Astrocyte (in vitro differentiated cells and primary cell): ENCODE measurements around the gene SLC5A2. TPM values are rescaled to one million over a fixed set of nuclear protein-coding genes. Genes with fewer than 3 reads are reported as not detected.

Experiments used
- DNase-seq: peaks from one replicate; pipeline ENCODE4 v3.0.0-alpha.2; 2010; ENCODE audit warnings: low read depth
- FAIRE-seq: peaks from 2 replicates; lab custom pipeline; 2011; peaks lifted over from hg19 to GRCh38; lab: Jason Lieb, UNC
- H2AFZ ChIP-seq: 2 replicates; pipeline ENCODE4 v1.6.0; 2012; ENCODE audit warnings: low read depth, low read length, inconsistent platforms
- H3K27ac ChIP-seq: 2 replicates; pipeline ENCODE4 v1.5.1; 2011; ENCODE audit warnings: low read depth, low read length, inconsistent platforms
- H3K27me3 ChIP-seq: 2 replicates; pipeline ENCODE4 v1.6.0; 2011; ENCODE audit warnings: low read length, inconsistent platforms; ENCODE audit not compliant: insufficient read depth
- H3K36me3 ChIP-seq: 2 replicates; pipeline ENCODE4 v1.5.1; 2011; ENCODE audit warnings: low read length, inconsistent platforms; ENCODE audit not compliant: insufficient read depth
- H3K4me1 ChIP-seq: 2 replicates; pipeline ENCODE4 v1.5.1; 2011; ENCODE audit warnings: low read length, inconsistent platforms; ENCODE audit not compliant: insufficient read depth
- H3K4me2 ChIP-seq: 2 replicates; pipeline ENCODE4 v1.6.0; 2012; ENCODE audit warnings: low read length, inconsistent platforms
- H3K4me3 ChIP-seq: 2 replicates; pipeline ENCODE4 v1.5.1; 2011; ENCODE audit warnings: low read depth, mild to moderate bottlenecking, low read length, inconsistent platforms; ENCODE audit not compliant: insufficient read depth
- H3K79me2 ChIP-seq: 2 replicates; pipeline ENCODE4 v1.6.0; 2012; ENCODE audit warnings: mild to moderate bottlenecking, low read length, inconsistent platforms; ENCODE audit not compliant: insufficient read depth
- H3K9ac ChIP-seq: 2 replicates; pipeline ENCODE4 v1.6.0; 2012; ENCODE audit warnings: mild to moderate bottlenecking, low read length, inconsistent platforms
- H3K9me3 ChIP-seq: 2 replicates; pipeline ENCODE4 v1.5.1; 2012; ENCODE audit warnings: low read depth, mild to moderate bottlenecking, low read length, inconsistent platforms; ENCODE audit not compliant: insufficient read depth
- H4K20me1 ChIP-seq: 2 replicates; pipeline ENCODE4 v1.6.0; 2012; ENCODE audit warnings: low read length, inconsistent platforms; ENCODE audit not compliant: insufficient read depth
- H3K27ac Mint-ChIP-seq: one replicate; pipeline ENCODE4 v1.8.0; 2021; ENCODE audit warnings: mild to moderate bottlenecking, mixed read lengths; ENCODE audit not compliant: unreplicated experiment
- H3K27me3 Mint-ChIP-seq: one replicate; pipeline ENCODE4 v1.8.0; 2021; ENCODE audit warnings: low read depth, mixed read lengths; ENCODE audit not compliant: unreplicated experiment
- H3K36me3 Mint-ChIP-seq: one replicate; pipeline ENCODE4 v1.8.0; 2021; ENCODE audit warnings: low read depth, mixed read lengths; ENCODE audit not compliant: unreplicated experiment
- H3K4me1 Mint-ChIP-seq: one replicate; pipeline ENCODE4 v1.8.0; 2021; ENCODE audit warnings: low read depth, mixed read lengths; ENCODE audit not compliant: unreplicated experiment
- H3K4me3 Mint-ChIP-seq: one replicate; pipeline ENCODE4 v1.8.0; 2021; ENCODE audit warnings: mild to moderate bottlenecking, moderate library complexity, mixed read lengths; ENCODE audit not compliant: unreplicated experiment
- H3K9me3 Mint-ChIP-seq: one replicate; pipeline ENCODE4 v1.8.0; 2021; ENCODE audit warnings: mild to moderate bottlenecking, mixed read lengths; ENCODE audit not compliant: unreplicated experiment
- CTCF ChIP-seq: IDR thresholded peaks from 2 replicates; pipeline ENCODE4 v1.5.1; 2011; ENCODE audit warnings: low read depth, mild to moderate bottlenecking, inconsistent platforms, low read length, moderate library complexity; ENCODE audit not compliant: insufficient read depth
- EZH2 ChIP-seq: IDR thresholded peaks from 2 replicates; pipeline ENCODE4 v1.6.1; 2012; ENCODE audit warnings: mild to moderate bottlenecking, low read length, inconsistent platforms; ENCODE audit not compliant: insufficient read depth
- total RNA-seq: library from RNA; stranded (reverse); gene quantifications from 2 replicates; pipeline ENCODE4 v1.2.1, GENCODE V29; 2021

The SLC5A2 gene
- total RNA-seq, 1 donor from 2014 or later = not detected

DNA sequence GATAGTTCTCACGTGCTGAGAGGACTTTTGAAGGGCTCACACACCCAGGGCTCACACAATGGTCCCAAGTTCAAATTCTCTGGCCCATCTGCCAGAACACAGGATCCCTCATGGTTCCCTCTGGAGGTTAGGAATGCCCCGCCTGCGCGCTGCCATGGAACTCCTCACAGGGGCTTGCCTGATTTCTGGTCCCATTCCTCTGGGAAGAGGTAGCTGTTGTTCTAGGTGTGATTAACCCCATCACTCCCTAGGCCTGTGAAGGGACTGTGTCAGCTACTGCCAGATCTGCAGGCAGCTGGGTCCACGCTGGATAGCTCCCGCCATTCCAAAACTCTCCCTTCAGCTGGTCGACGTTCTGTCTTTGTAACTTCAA is 25.9 kb upstream of the SLC5A2 start:
- no peak overlapping the region for H3K9ac ChIP-seq
- Mint-ChIP-seq H3K4me3 (peak overlapping the region; percentile 66), H3K9me3 (no peaks in the 10 kb centered on the region), H3K27ac (peak overlapping the region; percentile 34), H3K4me1 (peaks cover 38% of the 10 kb centered on the region), H3K36me3 (peaks cover 2% of the 10 kb centered on the region), H3K27me3 (no peaks in the 10 kb centered on the region)
- H3K27ac ChIP-seq = no peak overlapping the region
- peaks cover 56% of the 10 kb centered on the region for H3K79me2 ChIP-seq
- no peaks in the 10 kb centered on the region for H3K9me3 ChIP-seq
- H3K4me2 ChIP-seq = peak overlapping the region; percentile 89
- no peaks in the 10 kb centered on the region for H3K27me3 ChIP-seq
- no peak overlapping the region for H3K4me3 ChIP-seq
- H3K4me1 ChIP-seq = peaks cover 55% of the 10 kb centered on the region
- no peak for TF ChIP-seq CTCF
- no peak for TF ChIP-seq EZH2
- peaks cover 45% of the 10 kb centered on the region for H4K20me1 ChIP-seq
- no peak for FAIRE-seq
- DNase-seq = no peak
- H3K36me3 ChIP-seq = no peaks in the 10 kb centered on the region
- H2AFZ ChIP-seq = no peak overlapping the region

GRCh38 chr16:31458073-31458843 is 24.7 kb upstream of the SLC5A2 start:
- Mint-ChIP-seq H3K27ac (peak overlapping the region; percentile 59), H3K36me3 (peaks cover 2% of the 10 kb centered on the region), H3K9me3 (no peaks in the 10 kb centered on the region), H3K4me3 (peak overlapping the region; percentile 89), H3K27me3 (no peaks in the 10 kb centered on the region), H3K4me1 (peaks cover 29% of the 10 kb centered on the region)
- no peak for TF ChIP-seq CTCF
- TF ChIP-seq EZH2 = no peak
- DNase-seq (peak; percentile 49), FAIRE-seq (no peak)
- Histone ChIP-seq H2AFZ (peak overlapping the region; percentile 94), H3K9ac (peak overlapping the region; percentile 97), H3K36me3 (peaks cover 2% of the 10 kb centered on the region), H3K27ac (peak overlapping the region; percentile 99), H3K9me3 (no peaks in the 10 kb centered on the region), H4K20me1 (peaks cover 42% of the 10 kb centered on the region), H3K4me2 (peak overlapping the region; percentile 89), H3K27me3 (no peaks in the 10 kb centered on the region), H3K4me3 (peak overlapping the region; percentile 77), H3K4me1 (peaks cover 44% of the 10 kb centered on the region), H3K79me2 (peaks cover 56% of the 10 kb centered on the region)
